ENCODE measurements around the gene RNF38.
"Not testable (repeated sequence)": the region's sequence is repeated elsewhere in the genome, so short reads cannot be mapped to it uniquely, and the experiment has no call there.

The RNF38 gene

DNA sequence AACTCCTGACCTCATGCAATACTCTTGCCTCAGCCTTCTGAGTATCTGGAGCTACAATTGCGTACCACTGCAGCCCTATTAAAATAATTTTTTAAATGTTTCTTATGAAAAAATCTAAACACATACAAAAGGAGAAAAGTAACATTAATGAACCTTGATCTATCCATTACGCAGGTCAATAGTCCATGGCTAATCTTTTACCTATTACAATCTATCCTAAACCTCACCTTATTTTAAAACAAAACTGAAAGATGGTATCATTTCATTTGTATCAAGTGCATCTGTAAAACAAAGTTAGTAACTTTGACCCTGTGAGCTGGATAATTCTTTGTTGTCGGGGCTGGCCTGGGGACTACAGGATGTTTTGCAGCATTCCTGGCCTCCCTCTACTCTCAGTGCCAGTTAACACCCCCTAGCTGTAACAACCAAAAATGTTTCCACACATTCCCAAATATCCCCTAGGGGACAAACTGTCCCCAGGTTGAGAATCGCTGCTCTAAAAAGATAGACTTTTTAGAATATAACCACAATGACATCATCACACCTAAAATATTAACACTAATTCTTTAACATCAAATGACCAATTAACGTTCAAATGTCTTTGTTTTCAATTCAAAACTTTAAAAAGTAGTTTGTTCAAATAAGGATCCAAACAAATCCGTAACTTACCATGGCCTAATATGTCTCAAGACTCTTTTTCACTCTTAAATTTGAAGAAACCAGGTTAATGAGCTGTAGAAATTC is 54.8 kb downstream of the RNF38 start:
- H3K9me3 Mint-ChIP-seq, result no peaks in the 10 kb centered on the region
- ATAC-seq (replicated peaks; ENCODE audit: extremely low read depth, poor library complexity, severe bottlenecking), result no peak
- no peaks in the 10 kb centered on the region for H3K4me1 Mint-ChIP-seq
- H3K36me3 Mint-ChIP-seq (ENCODE audit: insufficient read depth), result peaks cover 74% of the 10 kb centered on the region
- H3K27me3 Mint-ChIP-seq, result no peaks in the 10 kb centered on the region
- H3K27ac Mint-ChIP-seq (ENCODE audit: low read depth), result no peak overlapping the region
- H3K4me3 Mint-ChIP-seq, result no peak overlapping the region
- no peak for DNase-seq (ENCODE audit: low spot score in 2 of 2)

DNA sequence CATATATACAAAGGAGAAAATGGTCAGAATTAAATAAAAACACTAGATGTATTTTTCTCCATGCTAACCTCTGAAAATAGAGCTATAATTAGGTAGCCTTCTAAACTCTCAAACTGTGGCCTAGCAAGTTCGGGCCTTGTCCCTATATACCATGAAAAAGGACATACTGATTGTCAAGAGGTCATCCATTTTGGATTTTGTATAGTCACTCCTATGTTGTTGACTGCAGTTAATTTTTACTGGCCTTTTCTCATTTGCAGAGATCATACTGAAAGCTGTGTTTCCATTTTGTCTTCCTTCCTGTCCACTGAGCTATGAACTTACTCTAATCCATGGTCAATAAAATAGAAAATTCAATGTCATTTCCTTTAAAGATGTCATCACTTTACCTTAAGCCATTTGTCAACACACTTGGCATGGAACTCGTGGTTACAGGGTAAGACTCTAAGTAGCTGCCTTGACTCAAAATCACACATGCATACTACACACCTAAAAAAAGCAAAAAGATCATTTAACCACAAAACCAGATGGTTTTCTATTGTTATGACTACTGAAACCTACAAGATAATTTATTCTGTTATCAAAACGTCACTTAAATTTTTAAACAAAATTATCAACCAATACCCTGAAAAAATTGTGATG is 58.0 kb downstream of the RNF38 start:
- Mint-ChIP-seq H3K27ac (ENCODE audit: low read depth) (peak overlapping the region; percentile 18), H3K27me3 (no peaks in the 10 kb centered on the region), H3K9me3 (no peaks in the 10 kb centered on the region), H3K4me1 (no peaks in the 10 kb centered on the region), H3K36me3 (ENCODE audit: insufficient read depth) (peaks cover 71% of the 10 kb centered on the region), H3K4me3 (no peak overlapping the region)
- ATAC-seq (replicated peaks; ENCODE audit: extremely low read depth, poor library complexity, severe bottlenecking), result peak; percentile 40
- DNase-seq (ENCODE audit: low spot score in 2 of 2), result no peak

DNA sequence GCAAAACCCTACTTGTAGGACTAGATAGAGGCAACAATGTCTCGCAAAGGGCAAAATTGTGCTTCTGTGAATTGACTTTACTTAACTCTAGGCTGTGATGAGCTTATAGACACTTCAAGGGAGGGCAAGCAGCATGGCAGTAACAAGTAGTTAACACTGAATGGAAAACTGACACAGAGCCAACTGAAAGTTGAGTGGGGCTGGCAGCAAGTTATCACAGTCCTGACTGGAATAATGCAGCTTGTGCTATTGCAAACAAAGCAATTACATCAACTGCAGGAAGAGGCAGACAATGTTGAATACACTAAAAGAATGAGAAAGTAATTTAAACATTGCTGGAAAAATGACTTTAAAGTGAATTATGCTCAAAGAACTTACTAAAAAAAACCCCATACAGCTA is 62.2 kb downstream of the RNF38 start:
- Mint-ChIP-seq H3K4me3 (no peak overlapping the region), H3K27ac (ENCODE audit: low read depth) (no peak overlapping the region), H3K36me3 (ENCODE audit: insufficient read depth) (peaks cover 51% of the 10 kb centered on the region), H3K27me3 (no peaks in the 10 kb centered on the region), H3K4me1 (no peaks in the 10 kb centered on the region), H3K9me3 (no peaks in the 10 kb centered on the region)
- DNase-seq (ENCODE audit: low spot score in 2 of 2) (no peak), ATAC-seq (replicated peaks; ENCODE audit: extremely low read depth, poor library complexity, severe bottlenecking) (no peak)

DNA sequence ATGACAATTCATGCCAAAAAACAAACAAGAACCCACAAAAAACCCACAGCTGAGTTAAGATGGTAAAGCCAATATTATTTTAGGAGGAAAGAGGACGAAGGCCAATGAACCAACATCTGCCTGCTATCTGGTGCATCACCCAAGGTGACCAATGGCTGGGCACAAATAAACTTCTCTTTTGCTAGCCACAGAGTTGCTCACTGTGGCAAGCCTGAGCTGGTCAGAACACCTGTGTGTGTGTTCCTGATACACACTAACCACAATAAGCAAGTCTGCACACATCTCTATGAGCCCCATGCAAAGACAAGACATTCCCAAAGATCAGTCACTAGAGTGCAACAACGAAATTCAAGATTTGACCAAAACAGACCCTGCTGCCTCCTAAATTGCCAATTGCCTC is 63.1 kb downstream of the RNF38 start:
- no peak overlapping the region for H3K27ac Mint-ChIP-seq (ENCODE audit: low read depth)
- H3K36me3 Mint-ChIP-seq (ENCODE audit: insufficient read depth), result peaks cover 48% of the 10 kb centered on the region
- no peak overlapping the region for H3K4me3 Mint-ChIP-seq
- no peak for ATAC-seq (replicated peaks; ENCODE audit: extremely low read depth, poor library complexity, severe bottlenecking)
- no peak for DNase-seq (ENCODE audit: low spot score in 2 of 2)
- no peaks in the 10 kb centered on the region for H3K9me3 Mint-ChIP-seq
- H3K27me3 Mint-ChIP-seq, result no peaks in the 10 kb centered on the region
- no peaks in the 10 kb centered on the region for H3K4me1 Mint-ChIP-seq

DNA sequence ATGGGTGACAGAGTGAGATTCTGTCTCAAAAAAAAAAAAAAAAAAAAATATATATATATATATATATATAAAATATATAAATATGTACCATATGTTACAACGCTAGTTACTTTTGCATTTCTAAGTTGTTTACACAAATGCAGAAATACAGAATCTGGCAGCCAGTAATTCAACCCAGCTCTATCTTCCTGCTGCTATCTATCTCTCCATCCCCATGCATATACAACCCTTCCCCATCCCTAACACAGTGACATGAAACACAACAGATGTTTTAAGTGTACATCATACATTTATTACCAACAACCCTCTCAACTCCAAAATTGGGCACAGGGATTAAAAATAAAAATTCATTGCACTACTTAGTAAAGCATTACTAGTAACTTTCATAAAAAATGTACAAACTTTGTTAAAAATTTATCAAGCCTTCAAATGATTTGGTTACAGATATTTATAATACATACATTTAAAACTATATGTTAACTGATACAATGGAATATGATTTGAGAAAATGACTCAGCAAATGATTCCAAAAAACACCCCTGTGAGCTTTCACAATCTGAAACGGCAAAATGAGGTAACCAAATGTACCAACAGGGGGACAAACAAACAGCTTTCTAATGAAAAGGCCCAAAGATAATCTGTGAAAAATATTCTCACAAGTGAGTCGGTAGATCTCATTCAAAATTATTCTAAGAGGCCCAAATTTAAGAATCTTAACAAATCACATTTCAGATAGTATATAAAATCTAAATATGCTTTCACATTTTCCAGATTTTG is 63.8 kb downstream of the RNF38 start:
- Mint-ChIP-seq H3K27ac (ENCODE audit: low read depth) (no peak overlapping the region), H3K9me3 (no peaks in the 10 kb centered on the region), H3K4me1 (no peaks in the 10 kb centered on the region), H3K4me3 (no peak overlapping the region), H3K27me3 (no peaks in the 10 kb centered on the region), H3K36me3 (ENCODE audit: insufficient read depth) (peaks cover 43% of the 10 kb centered on the region)
- DNase-seq (ENCODE audit: low spot score in 2 of 2) (no peak), ATAC-seq (replicated peaks; ENCODE audit: extremely low read depth, poor library complexity, severe bottlenecking) (no peak)

DNA sequence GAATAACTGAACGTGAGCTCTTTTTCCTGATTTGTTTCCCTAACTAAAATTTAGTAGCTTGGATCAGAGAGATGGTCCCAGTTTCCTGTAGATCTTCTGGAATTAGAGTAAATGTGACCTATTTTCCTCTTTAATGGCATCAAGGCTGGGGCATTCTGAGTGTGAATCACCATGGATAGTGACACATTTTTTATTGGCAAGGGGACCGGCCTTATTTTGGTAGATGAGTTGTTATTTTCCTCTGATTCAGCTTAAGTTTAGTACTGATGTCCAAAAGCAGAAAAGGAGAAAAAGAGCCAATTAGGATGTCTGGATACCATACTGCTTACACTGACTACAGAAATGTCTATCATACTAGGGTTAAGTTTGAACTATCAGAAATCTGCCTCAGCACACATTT is 68.1 kb downstream of the RNF38 start:
- ATAC-seq (replicated peaks; ENCODE audit: extremely low read depth, poor library complexity, severe bottlenecking), result no peak
- peaks cover 15% of the 10 kb centered on the region for H3K36me3 Mint-ChIP-seq (ENCODE audit: insufficient read depth)
- H3K27ac Mint-ChIP-seq (ENCODE audit: low read depth), result no peak overlapping the region
- no peaks in the 10 kb centered on the region for H3K9me3 Mint-ChIP-seq
- H3K4me3 Mint-ChIP-seq, result no peak overlapping the region
- no peaks in the 10 kb centered on the region for H3K27me3 Mint-ChIP-seq
- H3K4me1 Mint-ChIP-seq, result peaks cover 7% of the 10 kb centered on the region
- DNase-seq (ENCODE audit: low spot score in 2 of 2), result no peak

DNA sequence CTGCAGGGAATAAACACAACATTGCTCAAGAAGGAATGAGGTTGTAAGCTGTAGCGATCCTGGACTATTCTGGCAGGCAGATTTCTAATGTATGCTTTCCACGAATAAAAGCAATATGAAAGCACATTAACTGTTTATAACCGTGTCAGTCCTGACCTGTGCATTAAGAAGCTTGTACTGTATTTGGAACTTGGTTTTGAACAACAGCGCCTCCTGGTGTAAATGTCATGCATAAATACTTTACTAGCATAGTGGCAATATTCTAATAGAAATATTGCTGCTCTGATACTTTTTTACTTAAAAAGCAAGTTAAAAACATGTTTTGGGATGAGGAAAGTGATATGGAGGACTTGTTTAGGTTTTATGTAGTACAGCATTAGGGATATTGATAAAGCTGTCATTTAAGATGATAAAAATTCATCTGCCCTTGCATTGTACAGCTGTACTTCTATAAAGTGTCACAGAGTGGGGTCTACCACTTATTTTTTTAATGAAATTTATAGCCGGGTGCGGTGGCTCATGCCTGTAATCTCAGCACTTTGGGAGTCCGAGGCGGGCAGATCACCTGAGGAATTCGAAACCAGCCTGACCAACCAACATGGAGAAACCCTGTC is 71.2 kb downstream of the RNF38 start:
- Mint-ChIP-seq H3K27me3 (no peaks in the 10 kb centered on the region), H3K4me1 (peaks cover 7% of the 10 kb centered on the region), H3K27ac (ENCODE audit: low read depth) (no peak overlapping the region), H3K36me3 (ENCODE audit: insufficient read depth) (peaks cover 10% of the 10 kb centered on the region), H3K9me3 (no peaks in the 10 kb centered on the region), H3K4me3 (no peak overlapping the region)
- DNase-seq (ENCODE audit: low spot score in 2 of 2), result peak in 1 of 2 donors; percentile 32
- peak; percentile 65 for ATAC-seq (replicated peaks; ENCODE audit: extremely low read depth, poor library complexity, severe bottlenecking)

DNA sequence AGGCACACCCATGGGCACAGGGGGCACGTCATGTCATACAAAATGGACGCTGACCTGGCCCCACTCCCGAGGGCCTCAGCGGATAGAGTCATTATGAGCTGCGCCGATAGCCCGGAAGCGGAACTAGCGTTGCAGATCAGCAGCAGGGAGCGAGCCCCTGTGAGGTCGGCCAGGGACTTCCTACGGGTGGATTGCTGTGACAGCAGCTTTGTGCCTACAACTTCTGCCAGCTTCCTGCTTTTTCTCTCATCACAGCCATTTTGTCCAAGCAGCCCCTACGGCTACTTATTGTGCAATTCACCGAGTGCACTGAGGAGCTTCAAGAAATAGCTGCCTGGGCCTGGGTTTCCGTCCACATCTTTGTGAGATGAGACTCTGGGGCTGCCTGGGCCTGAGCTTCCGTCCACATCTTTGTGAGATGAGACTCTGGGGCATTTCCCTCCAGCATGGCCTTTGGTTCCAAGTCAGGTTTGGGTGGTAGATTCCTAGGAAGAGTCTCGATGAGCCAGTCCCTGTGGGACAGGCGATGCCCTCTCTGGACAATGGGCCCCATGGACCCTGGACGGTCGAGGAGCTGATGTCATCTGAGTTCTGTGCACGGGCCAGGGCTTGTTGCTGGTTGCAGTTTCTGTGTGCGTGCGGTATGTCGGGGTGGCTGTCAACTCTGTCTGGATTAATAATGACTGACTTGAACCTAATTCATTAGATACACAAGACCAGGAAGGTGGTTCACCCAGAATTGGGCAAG is 74.8 kb downstream of the RNF38 start:
- DNase-seq (ENCODE audit: low spot score in 2 of 2), result no peak
- Mint-ChIP-seq H3K4me3 (no peak overlapping the region), H3K4me1 (peaks cover 7% of the 10 kb centered on the region), H3K27me3 (no peaks in the 10 kb centered on the region), H3K36me3 (ENCODE audit: insufficient read depth) (peaks cover 8% of the 10 kb centered on the region), H3K9me3 (no peaks in the 10 kb centered on the region), H3K27ac (ENCODE audit: low read depth) (no peak overlapping the region)
- no peak for ATAC-seq (replicated peaks; ENCODE audit: extremely low read depth, poor library complexity, severe bottlenecking)

DNA sequence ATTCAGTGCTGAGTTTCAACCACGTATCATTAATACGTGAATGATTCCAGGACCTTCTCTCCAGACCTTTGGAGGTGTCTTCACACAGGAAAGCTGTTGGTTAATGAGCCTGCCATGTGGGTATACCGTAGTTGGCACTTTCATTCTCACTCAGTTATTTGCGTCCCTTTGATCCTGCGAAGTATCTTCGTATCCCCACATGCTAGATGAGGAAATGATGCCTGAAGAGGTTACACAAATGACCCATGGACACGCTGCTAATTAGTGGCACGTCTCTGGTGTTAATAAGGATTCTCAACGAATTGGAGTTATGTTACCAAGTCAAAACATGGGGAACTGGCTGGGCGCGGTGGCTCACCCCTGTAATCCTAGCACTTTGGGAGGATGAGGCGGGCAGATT is 76.1 kb downstream of the RNF38 start:
- H3K9me3 Mint-ChIP-seq, result no peaks in the 10 kb centered on the region
- DNase-seq (ENCODE audit: low spot score in 2 of 2) (no peak), ATAC-seq (replicated peaks; ENCODE audit: extremely low read depth, poor library complexity, severe bottlenecking) (no peak)
- H3K4me3 Mint-ChIP-seq, result no peak overlapping the region
- peaks cover 8% of the 10 kb centered on the region for H3K36me3 Mint-ChIP-seq (ENCODE audit: insufficient read depth)
- H3K27ac Mint-ChIP-seq (ENCODE audit: low read depth), result peak overlapping the region; percentile 16
- peaks cover 7% of the 10 kb centered on the region for H3K4me1 Mint-ChIP-seq
- peaks cover 2% of the 10 kb centered on the region for H3K27me3 Mint-ChIP-seq

DNA sequence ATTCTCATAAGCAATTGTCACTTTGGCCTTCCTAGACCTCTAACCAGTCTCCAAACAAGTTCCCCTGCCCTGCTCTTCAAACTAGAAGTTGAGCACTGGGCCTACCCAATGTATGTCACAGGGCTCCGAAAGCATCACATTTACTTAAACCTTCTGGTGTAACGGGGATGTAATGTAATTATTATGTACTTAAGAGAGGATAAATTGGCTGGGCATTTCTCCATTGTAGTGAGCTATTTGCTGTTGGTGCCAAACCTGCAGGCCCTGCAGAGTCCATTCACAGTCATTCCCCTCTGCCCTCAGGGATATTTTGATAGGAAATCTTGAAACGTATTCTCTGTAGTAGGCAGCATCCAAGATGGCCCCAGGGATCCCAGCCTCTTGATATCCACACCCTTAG is 77.6 kb downstream of the RNF38 start:
- no peak for DNase-seq (ENCODE audit: low spot score in 2 of 2)
- H3K4me3 Mint-ChIP-seq, result no peak overlapping the region
- ATAC-seq (replicated peaks; ENCODE audit: extremely low read depth, poor library complexity, severe bottlenecking), result no peak
- peaks cover 14% of the 10 kb centered on the region for H3K27me3 Mint-ChIP-seq
- no peak overlapping the region for H3K27ac Mint-ChIP-seq (ENCODE audit: low read depth)
- H3K4me1 Mint-ChIP-seq, result peaks cover 1% of the 10 kb centered on the region
- no peaks in the 10 kb centered on the region for H3K9me3 Mint-ChIP-seq
- peaks cover 8% of the 10 kb centered on the region for H3K36me3 Mint-ChIP-seq (ENCODE audit: insufficient read depth)

DNA sequence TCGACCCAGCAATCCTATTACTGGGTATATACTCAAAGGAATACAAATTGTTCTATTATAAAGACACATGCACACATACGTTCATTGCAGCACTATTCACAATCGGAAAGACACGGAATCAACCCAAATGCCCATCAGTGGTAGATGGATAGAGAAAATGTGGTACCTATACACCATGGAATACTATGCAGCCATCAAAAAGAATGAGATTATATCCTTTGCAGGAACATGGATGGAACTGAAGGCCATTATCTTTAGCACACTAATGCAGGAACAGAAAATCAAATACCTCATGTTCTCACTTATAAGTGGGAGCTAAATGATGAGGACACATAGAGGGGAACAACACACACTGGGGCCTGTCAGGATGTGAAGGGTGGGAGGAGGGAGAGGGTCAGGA is 78.2 kb downstream of the RNF38 start:
- H3K36me3 Mint-ChIP-seq (ENCODE audit: insufficient read depth); H3K4me3 Mint-ChIP-seq; DNase-seq (ENCODE audit: low spot score in 2 of 2); H3K4me1 Mint-ChIP-seq; H3K9me3 Mint-ChIP-seq; ATAC-seq (replicated peaks; ENCODE audit: extremely low read depth, poor library complexity, severe bottlenecking); H3K27ac Mint-ChIP-seq (ENCODE audit: low read depth): not testable (repeated sequence)
- H3K27me3 Mint-ChIP-seq, result peaks cover 14% of the 10 kb centered on the region

DNA sequence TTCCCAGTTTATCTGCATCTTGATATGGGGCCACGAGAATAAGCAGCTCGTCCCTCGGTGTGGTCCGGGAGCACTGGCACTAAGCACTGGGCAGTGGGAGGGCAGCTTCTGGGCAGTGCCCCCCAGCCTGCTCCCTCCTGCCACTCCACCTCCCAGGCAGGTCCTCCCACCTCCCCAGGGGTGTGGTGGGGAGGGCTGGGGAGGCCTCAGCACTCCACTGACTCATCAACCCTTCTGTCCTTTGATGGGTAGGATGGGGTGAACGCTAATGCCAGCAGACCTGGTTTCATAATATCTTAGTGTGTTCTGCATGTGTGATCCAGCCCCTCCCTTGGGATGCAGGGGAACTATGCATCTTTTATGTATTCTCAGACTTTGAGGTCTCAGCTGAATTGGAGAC is 79.6 kb downstream of the RNF38 start:
- no peaks in the 10 kb centered on the region for H3K9me3 Mint-ChIP-seq

More for the DNA sequence above, 79.6 kb downstream of the RNF38 start:
- H3K27ac Mint-ChIP-seq (ENCODE audit: low read depth), result no peak overlapping the region
- peaks cover 14% of the 10 kb centered on the region for H3K27me3 Mint-ChIP-seq
- no peak for DNase-seq (ENCODE audit: low spot score in 2 of 2)
- H3K36me3 Mint-ChIP-seq (ENCODE audit: insufficient read depth), result peaks cover 2% of the 10 kb centered on the region
- no peak for ATAC-seq (replicated peaks; ENCODE audit: extremely low read depth, poor library complexity, severe bottlenecking)
- H3K4me3 Mint-ChIP-seq, result no peak overlapping the region
- no peaks in the 10 kb centered on the region for H3K4me1 Mint-ChIP-seq

All from central memory CD8-positive, alpha-beta T cell (primary cell).